ENCODE measurements around the gene GOLIM4. TPM values are rescaled to one million over a fixed set of nuclear protein-coding genes. Genes with fewer than 3 reads are reported as not detected.
"Not testable (repeated sequence)": the region's sequence is repeated elsewhere in the genome, so short reads cannot be mapped to it uniquely, and the experiment has no call there.

Gene GOLIM4, protein sequence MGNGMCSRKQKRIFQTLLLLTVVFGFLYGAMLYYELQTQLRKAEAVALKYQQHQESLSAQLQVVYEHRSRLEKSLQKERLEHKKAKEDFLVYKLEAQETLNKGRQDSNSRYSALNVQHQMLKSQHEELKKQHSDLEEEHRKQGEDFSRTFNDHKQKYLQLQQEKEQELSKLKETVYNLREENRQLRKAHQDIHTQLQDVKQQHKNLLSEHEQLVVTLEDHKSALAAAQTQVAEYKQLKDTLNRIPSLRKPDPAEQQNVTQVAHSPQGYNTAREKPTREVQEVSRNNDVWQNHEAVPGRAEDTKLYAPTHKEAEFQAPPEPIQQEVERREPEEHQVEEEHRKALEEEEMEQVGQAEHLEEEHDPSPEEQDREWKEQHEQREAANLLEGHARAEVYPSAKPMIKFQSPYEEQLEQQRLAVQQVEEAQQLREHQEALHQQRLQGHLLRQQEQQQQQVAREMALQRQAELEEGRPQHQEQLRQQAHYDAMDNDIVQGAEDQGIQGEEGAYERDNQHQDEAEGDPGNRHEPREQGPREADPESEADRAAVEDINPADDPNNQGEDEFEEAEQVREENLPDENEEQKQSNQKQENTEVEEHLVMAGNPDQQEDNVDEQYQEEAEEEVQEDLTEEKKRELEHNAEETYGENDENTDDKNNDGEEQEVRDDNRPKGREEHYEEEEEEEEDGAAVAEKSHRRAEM
- 50.9 TPM for total RNA-seq
- long read RNA-seq, full-length matches to known transcripts: 34 of 65 reads
- long read RNA-seq, partial matches to known transcripts: 9 of 65 reads
- long read RNA-seq, other reads (novel, unspliced or antisense): 22 of 65 reads

DNA sequence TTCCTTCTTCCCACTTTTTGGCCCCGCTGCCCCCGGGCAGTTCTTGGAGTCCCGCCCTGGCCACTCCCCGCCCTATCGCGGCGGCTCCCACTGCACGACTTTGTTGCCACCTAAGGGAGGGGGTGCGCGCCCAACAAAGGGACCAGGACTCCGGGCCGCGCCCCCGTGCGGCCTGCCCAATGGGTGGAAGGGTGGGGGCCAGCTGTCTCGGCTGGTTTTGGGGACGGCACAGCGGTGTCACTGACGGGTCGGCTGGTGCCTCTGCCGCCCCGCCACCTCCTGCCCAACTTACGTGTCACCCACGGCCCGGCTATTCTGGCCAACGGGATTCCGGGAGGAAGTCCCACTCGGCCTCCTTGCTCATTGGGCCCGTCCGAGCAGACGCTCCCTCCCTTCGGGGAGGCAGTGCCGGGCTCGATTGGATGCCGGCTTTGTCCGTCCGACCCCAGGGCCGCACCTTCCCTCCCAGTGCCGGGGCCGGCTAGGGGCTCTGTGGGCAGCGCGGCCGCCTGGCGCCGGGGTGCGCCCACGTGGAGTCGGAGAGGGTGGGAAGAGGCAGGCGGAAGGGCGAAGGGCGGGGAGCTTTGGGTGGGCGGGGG lies at the start of gene GOLIM4:
Gene GOLIM4 (minus strand): TSS at position 314 of the 599 bp plus-strand sequence. CDS start 639 bp downstream, outside the sequence.
- intact Hi-C loops (cut with DNase I): no loop called here
- H3K36me3 ChIP-seq: no peaks in the 10 kb centered on the region
- H3K4me3 ChIP-seq: peak within 1 kb of the TSS; percentile 85
- no peaks in the 10 kb centered on the region for H3K9me3 ChIP-seq
- DNase-seq (peak; percentile 98), ATAC-seq (peak; percentile 97)
- TF ChIP-seq, protein P1, sequence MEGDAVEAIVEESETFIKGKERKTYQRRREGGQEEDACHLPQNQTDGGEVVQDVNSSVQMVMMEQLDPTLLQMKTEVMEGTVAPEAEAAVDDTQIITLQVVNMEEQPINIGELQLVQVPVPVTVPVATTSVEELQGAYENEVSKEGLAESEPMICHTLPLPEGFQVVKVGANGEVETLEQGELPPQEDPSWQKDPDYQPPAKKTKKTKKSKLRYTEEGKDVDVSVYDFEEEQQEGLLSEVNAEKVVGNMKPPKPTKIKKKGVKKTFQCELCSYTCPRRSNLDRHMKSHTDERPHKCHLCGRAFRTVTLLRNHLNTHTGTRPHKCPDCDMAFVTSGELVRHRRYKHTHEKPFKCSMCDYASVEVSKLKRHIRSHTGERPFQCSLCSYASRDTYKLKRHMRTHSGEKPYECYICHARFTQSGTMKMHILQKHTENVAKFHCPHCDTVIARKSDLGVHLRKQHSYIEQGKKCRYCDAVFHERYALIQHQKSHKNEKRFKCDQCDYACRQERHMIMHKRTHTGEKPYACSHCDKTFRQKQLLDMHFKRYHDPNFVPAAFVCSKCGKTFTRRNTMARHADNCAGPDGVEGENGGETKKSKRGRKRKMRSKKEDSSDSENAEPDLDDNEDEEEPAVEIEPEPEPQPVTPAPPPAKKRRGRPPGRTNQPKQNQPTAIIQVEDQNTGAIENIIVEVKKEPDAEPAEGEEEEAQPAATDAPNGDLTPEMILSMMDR (IDR thresholded peaks at IDR 0.05): peak; percentile 27
- no peaks in the 10 kb centered on the region for H3K27me3 ChIP-seq
- H3K4me1 ChIP-seq: peaks cover 26% of the 10 kb centered on the region
- H3K27ac ChIP-seq: peak within 1 kb of the TSS; percentile 91

DNA sequence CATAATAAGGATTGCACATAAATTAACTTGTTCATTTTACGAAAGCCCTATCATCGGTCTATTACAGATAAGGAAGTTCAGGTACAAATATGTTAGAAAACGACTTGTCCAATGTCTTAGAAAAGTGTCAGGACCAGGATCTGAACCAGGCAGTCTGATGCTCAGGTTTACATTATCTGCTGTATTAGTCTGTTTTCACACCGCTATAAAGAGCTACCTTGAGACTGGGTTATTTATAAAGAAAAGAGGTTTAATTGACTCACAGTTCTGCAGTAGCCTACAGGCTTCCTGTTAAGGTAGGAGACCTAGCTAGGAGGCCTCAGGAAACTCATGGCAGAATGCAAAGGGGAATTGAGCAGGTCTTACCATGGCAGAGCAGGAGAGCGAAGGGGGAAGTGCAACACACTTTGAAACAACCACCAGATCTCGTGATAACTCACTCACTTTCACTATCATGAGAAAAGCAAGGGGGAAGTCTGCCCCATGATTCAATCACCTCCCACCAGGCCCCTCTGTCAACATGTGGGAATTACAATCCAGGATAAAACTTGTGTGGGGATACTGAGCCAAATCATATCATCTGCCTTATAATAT lies 45.8 kb upstream of the GOLIM4 start:
- H3K9me3 ChIP-seq: no peaks in the 10 kb centered on the region
- TF ChIP-seq, protein P1 (IDR thresholded peaks at IDR 0.05): no peak
- DNase-seq (no peak), ATAC-seq (peak; percentile 24)
- H3K4me3 ChIP-seq: no peak overlapping the region
- no peaks in the 10 kb centered on the region for H3K36me3 ChIP-seq
- H3K27me3 ChIP-seq: no peaks in the 10 kb centered on the region
- intact Hi-C loops (cut with DNase I): no loop called here
- H3K4me1 ChIP-seq: no peaks in the 10 kb centered on the region
- no peak overlapping the region for H3K27ac ChIP-seq

DNA sequence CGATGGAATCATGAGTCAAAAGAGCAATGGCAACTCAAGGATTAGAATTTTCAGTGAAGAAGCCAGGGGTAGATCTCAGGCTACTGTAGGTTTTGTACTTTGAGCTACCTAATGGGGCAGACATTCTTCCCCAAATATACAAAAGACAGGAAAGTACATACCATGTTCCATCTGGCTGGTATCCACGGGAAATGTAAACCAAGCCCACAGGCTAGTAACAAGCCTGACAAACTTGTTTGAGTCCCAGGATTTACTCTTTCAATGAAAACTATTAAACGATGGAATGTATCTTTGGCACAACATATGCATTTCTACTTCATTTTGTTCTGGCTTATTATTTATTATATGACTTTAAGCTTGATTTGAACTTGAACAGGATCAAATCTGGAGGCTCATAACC lies 44.2 kb upstream of the GOLIM4 start:
- no peak for DNase-seq
- intact Hi-C loops (cut with DNase I): no loop called here
- Histone ChIP-seq H3K4me3 (no peak overlapping the region), H3K36me3 (no peaks in the 10 kb centered on the region), H3K4me1 (no peaks in the 10 kb centered on the region), H3K27ac (no peak overlapping the region), H3K9me3 (no peaks in the 10 kb centered on the region), H3K27me3 (no peaks in the 10 kb centered on the region)
- TF ChIP-seq, protein P1 (IDR thresholded peaks at IDR 0.05): no peak
- no peak for ATAC-seq

DNA sequence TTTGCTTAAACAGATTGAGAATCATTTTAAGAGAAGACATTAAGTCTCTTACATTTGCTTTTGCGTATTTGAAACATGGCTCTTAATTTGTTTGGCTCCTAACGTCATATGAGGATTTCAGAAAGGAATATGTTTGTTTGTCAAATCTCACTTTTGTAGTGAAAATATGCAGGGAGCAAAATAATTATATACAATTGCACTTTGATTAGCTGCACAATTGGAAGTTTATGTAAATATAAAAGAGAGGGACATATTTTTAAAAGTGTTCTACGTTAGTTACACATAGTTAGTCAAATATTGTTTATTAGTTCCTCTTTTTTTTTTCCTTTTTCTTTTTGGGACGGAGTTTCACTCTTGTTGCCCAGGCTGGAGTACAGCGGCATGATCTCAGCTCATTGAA lies 42.7 kb upstream of the GOLIM4 start:
- TF ChIP-seq, protein P1 (IDR thresholded peaks at IDR 0.05): no peak
- intact Hi-C loops (cut with DNase I): no loop called here
- Histone ChIP-seq H3K27me3 (no peaks in the 10 kb centered on the region), H3K27ac (no peak overlapping the region), H3K4me3 (no peak overlapping the region), H3K4me1 (no peaks in the 10 kb centered on the region), H3K9me3 (no peaks in the 10 kb centered on the region), H3K36me3 (no peaks in the 10 kb centered on the region)
- no peak for DNase-seq
- no peak for ATAC-seq

DNA sequence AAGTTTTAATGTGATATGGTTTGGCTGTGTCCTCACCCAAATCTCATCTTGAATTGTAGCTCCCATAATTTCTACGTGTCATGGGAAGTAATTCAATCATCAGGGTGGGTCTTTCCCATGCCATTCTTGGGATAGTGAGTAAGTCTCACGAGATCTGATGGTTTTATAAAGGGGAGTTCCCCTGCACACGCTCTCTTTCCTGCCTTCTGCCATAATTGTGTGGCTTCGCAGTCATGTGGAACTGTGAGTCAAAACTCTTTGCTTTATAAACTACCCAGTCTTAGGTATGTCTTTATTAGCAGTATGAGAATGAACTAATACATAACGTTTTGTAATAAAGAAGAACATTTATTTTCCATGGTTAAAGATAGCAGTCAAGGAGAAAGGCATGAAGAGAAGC lies 39.2 kb upstream of the GOLIM4 start:
- no peaks in the 10 kb centered on the region for H3K27me3 ChIP-seq
- H3K9me3 ChIP-seq: no peaks in the 10 kb centered on the region
- DNase-seq (no peak), ATAC-seq (no peak)
- no peaks in the 10 kb centered on the region for H3K36me3 ChIP-seq
- no peak overlapping the region for H3K27ac ChIP-seq
- H3K4me1 ChIP-seq: no peaks in the 10 kb centered on the region
- H3K4me3 ChIP-seq: no peak overlapping the region
- TF ChIP-seq, protein P1 (IDR thresholded peaks at IDR 0.05): no peak
- intact Hi-C loops (cut with DNase I): no loop called here

DNA sequence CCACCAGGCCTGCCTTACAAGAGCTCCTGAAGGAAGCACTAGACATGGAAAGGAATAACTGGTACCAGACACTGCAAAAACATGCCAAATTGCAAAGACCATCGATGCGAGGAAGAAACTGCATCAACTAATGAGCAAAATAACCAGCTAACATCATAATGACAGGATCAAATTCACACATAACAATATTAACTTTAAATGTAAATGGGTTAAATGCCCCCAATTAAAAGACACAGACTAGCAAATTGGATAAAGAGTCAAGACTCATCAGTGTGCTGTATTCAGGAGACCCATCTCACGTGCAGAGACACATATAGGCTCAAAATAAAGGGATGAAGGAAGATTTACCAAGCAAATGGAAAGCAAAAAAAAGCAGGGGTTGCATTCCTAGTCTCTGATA lies 34.5 kb upstream of the GOLIM4 start:
- DNase-seq; H3K27me3 ChIP-seq; H3K36me3 ChIP-seq; ATAC-seq; H3K27ac ChIP-seq; H3K4me3 ChIP-seq; intact Hi-C loops (cut with DNase I); H3K4me1 ChIP-seq; H3K9me3 ChIP-seq: not testable (repeated sequence)

DNA sequence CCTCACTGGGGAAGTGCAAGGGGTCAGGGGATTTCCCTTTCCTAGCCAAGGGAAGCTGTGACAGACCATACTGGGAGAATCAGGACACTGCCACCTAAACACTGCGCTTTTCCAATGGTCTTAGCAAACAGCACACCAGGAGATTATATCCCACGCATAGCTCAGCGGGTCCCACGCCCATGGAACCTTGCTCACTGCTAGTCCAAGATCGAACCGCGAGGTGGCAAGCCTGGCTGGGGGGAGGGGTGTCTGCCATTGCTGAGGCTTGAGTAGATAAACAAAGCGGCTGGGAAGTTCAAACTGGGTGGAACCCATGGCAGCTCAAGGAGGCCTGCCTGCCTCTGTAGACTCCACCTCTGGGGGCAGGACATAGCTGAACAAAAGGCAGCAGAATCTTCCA lies 32.7 kb upstream of the GOLIM4 start:
- H3K4me1 ChIP-seq; DNase-seq; intact Hi-C loops (cut with DNase I); H3K27ac ChIP-seq; ATAC-seq; H3K36me3 ChIP-seq; H3K27me3 ChIP-seq; H3K4me3 ChIP-seq; H3K9me3 ChIP-seq: not testable (repeated sequence)
